Mucosa of gallbladder (tissue), 1 donor: ENCODE results near the gene GTPBP1. TPM values are rescaled to one million over a fixed set of nuclear protein-coding genes. Genes with fewer than 3 reads are reported as not detected.

Source experiments
- DNase-seq: peaks from one replicate; pipeline ENCODE4 v3.0.0-alpha.2; 2020; ENCODE audit warnings: low spot score
- total RNA-seq: library from RNA; stranded (reverse); gene quantifications from one replicate; pipeline ENCODE4 v1.2.1, GENCODE V29; 2021
- donor health status: DM: no; HTN: no; CAD: no.

Gene GTPBP1
- total RNA-seq, result 67.1 TPM

DNA sequence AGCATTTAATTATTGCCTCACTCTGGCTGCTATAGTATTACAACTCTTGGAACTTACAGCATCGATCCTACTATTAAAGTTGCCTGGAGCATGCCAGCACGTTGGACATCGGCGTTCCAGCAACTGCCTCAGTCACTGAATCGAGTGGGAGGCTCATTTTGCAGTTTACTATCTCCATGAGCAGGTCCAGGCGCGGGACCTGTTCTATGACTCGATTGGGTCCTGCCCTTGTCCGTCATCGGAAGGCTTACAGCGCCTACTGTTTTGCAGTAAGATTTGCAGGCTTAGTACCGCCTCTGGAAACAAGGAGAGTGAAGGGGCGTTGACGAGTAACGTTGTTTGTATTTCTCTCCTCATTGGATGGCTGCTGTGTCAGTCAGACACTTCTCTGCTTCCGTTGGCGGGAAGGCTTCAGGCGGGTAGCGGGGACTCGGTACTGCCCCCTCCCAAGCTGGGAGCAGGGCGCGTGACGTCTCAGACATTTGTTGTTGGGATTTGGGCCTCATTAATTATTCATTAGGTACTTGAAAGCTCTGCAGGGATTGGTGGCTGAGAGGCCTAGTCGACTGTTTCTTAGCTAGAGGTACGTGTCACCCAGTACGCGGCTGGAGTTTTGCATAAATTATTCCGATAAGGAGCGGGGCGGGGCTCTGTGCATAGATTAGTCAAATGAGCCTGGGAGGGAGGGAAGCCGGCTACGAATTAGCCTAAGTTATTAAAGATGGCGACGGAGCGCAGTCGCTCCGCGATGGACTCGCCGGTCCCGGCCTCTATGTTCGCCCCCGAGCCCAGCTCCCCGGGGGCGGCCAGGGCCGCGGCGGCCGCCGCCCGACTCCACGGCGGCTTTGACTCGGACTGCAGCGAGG, at the start of gene GTPBP1:
Gene GTPBP1 (plus strand): TSS at position 710 of the 866 bp plus-strand sequence. CDS start 12 bp downstream, at position 722.
- DNase-seq, result peak; percentile 100

DNA sequence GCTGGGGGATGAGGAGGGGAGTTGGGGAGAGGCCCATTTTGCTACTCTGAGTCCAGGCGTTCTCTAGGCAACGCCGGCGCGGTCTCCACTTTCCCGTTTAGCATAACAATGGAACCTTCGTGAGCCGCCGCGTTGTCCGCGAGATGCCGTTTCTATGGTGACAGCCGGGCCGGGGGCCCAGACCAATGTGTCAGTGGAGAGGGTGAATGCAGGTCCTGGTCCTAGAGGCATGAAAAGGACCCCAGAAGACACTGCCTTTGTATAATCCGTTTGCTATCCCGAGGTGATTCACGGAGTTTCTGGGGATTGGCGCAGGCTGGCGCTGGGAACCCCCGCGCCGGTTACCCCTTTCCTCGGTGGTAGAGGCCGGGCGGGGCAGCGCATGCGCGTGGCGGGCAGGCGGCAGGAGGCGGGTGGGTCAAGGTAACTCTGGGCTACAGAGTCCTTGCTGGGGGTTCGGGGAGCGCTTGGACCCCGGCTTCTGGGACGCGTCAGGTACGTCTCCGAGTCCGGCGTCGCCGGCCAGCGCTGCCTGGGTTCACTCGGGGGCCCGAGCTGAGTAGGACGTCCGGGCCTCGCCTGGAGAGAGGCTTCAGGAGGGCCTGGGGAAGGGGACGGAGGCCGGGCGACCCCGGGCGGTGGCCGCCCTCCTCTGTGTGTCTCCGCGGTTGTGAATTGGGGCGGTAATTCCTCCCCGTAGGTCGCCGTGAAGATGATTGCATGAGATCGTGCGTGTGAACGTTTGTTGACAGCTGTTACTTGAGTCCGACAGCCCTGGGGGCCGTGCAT, 49.3 kb upstream of the GTPBP1 start, which contains the start of the genes CBY1 and FAM227A:
Gene CBY1 (plus strand): TSS at position 383 of the 789 bp plus-strand sequence. CDS start 11,417 bp downstream, outside the sequence.
Gene FAM227A (minus strand): TSS at position 137 of the 789 bp plus-strand sequence. CDS start 6,224 bp downstream, outside the sequence.
- peak; percentile 86 for DNase-seq

DNA sequence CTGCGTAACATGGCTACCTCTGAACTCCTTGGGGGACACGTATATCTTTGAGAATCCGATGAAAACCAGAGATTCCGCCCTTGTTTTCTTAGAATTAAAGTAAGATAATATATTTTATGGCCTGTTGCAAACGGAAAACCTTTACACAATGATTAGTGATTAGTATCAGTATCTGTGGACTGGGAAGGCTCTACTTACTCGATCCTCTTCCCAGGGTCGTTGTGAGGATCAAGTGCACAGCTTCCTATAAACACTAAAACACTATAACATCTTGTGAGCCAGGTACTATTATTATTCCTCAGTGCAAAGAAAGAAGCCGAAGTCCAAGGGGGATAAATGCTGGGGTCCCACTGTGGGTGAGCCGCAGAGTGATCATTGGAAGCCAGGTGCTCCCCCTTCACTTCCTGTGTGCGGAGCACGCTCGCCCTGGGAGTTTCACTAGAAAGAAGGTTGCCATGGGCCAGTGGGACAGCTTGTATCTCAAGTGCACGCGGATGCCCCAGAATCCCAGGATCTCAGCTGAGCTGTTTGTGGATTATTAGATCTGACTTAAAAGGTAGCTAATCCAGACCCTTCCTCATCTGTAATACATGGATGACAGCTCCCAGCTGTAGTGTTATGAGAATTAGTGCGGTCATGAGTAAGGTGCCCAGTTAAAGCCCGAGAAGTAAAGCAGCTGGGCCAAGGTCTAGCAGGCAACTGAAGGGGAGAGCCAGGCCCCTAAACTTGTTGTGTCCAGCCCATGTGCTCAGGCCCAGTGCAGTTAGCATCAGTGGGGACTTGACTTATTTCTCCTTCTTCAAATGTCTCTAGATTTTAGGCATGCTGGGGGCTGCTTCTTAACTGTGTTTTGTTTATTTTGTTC, 48.5 kb upstream of the GTPBP1 start:
- DNase-seq, result no peak

DNA sequence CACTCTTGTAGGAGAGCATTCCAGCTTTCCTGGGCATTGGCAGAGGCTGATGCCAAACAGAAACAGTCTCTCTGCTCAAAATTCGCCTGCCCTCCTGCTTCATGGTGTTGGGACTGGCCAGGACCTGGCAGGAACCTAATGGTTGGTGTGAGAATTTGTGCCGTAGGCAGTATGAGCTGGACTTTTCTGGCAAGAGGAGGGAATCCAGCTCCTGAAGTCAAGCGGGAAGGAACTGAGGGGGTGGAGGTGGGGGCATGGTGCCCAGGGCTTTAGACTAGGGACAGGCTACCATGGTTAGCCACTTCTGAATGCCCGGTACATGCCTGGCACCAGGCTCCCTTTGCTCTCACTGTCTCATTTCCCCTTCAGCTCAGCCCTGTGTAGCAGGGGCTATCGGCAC, 30.9 kb upstream of the GTPBP1 start:
- no peak for DNase-seq

DNA sequence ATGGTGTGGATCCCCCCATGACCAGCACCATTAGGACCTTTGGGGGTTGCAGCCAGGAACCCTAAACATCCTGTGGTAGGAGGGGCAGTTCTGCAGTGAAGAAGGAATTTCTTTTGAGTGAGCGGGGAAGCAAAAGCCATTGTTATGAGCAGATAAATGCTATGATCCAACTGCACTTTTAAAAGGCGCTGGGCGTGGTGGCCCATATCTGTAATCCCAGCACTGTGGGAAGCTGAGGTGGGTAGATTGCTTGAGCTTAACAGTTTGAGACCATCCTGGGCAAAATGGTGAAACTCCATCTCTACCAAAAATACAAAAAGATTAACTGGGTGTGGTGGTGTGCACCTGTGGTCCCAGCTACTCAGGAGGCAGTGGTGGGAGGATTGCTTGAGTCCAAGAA, 29.9 kb upstream of the GTPBP1 start:
- no peak for DNase-seq

DNA sequence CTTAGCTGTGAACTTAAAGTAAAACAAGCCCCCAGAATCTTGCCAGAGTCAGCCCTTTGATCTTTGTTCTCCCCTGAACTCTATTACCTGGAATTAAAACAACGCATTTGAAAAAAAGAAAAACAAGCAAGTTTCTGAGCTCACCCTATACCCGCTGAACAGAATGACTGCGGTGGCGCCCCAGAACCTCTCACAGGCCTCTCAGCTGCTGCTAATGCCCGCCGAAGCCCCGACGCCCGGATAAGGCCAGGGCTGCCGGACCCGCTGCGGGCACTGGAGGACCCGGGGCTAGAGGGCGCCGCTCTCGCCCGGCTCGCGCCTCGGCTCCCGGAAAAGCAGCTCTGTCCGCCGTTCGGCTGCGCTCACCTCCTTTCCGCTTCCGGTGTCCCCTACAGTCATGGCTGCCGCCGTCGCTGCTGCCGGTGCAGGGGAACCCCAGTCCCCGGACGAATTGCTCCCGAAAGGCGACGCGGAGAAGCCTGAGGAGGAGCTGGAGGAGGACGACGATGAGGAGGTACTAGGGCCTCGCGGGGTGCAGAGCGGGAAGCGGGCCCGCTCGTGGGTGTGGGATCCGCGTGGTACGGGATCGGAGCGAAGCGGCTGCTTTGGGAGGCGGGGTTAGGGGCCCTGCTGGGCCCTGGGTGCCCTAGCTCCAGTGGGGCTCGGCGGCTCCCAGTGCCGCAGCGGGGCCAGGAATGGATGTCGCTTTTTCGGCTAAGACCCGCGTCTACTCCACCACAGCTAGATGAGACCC, 24.0 kb upstream of the GTPBP1 start, which contains the start of gene TOMM22:
Gene TOMM22 (plus strand): TSS at position 376 of the 754 bp plus-strand sequence. CDS start 22 bp downstream, at position 398.
- DNase-seq, result peak; percentile 90

DNA sequence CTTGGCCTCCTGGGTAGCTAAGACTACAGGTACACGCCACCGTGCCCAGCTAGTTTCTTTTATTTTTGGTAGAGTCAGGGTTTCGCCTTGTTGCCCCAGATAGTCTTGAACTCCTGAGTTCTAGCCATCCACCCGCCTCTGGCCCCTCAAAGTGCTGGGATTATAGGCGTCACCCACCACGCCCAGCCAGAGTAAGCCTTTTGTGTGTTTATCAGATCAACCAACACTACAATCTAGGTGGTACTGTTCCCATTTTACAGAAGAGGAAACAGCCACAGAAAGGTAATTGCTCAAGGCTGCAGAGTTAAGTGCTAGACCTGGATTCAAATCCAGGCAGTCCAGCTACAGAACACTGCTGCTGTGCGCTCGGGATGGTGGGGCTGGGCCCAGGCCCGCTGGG, 20.8 kb upstream of the GTPBP1 start:
- no peak for DNase-seq

DNA sequence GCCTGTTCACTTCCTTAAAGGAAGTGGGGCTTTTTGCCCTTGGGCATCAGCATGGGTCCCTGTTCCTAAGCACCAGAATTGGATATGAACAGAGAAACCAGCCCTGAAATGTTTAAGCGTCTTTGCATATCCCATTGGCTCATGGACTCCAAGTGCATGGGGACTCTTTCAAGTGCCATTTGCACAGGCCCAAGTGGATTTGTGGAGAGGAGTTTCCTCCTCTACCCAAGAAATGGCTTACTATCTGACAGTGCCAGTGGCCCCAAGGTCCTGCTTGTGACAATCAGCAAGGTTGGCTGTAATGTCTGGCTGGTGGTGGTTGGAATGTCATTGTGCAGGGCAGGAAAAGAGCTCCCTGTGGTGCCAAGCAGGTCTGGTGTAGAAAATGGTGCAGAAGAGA, 20.0 kb upstream of the GTPBP1 start:
- no peak for DNase-seq

DNA sequence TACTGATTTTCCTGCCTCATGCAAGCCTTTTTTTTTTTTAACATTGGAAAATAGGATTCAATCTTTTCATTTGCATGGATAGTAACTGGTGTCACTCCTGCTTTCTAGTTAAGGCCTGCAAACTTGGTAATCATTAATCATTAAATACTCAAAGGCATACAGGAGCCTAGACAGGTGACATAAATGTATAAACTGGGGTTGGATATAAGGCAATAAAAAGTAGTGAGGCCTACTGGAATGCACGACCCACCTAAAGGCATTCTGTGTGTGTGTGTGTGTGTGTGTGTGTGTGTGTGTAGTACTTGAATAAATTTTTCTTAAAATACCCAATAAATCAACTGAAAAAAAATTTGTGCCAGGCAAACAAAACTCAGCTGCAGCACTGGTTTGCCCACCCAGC, 16.1 kb upstream of the GTPBP1 start:
- no peak for DNase-seq

DNA sequence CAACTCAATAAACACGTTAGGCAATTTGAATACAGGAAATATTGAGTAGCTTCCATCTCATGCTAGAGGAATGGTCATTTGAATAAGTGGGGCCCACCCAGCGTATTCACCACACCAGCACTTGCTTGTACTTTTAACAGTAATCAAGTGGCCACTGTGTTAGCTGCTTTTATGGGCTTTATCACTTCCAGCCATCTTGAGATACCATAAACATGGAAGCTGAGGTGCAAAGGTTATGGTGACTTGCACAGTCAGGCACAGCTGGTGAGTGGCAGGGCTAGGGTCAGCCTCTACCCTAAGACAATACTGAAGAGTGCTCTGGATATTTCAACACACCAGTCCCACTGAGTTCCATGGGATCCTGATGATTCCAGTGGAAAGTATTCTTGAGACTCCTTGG, 11.7 kb upstream of the GTPBP1 start:
- DNase-seq, result no peak

DNA sequence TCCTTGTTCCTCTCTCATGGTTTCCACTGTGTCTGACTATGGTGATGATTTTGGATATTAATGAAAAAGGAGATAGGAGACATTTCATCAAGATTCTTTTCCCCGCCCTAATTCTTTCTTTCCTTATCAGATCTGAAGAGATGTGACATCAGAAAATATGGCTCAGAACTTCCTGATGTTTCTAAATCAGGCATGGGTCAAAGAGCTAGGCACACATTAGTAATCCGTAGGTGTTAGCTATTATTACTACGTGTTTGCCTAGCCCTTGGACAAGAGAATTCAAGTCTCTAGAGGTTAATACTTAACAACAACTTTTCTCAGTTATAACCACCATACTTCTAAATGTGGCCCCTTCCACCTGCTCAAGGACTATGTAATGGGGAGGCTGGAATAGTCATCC, 10.8 kb upstream of the GTPBP1 start:
- DNase-seq, result no peak

DNA sequence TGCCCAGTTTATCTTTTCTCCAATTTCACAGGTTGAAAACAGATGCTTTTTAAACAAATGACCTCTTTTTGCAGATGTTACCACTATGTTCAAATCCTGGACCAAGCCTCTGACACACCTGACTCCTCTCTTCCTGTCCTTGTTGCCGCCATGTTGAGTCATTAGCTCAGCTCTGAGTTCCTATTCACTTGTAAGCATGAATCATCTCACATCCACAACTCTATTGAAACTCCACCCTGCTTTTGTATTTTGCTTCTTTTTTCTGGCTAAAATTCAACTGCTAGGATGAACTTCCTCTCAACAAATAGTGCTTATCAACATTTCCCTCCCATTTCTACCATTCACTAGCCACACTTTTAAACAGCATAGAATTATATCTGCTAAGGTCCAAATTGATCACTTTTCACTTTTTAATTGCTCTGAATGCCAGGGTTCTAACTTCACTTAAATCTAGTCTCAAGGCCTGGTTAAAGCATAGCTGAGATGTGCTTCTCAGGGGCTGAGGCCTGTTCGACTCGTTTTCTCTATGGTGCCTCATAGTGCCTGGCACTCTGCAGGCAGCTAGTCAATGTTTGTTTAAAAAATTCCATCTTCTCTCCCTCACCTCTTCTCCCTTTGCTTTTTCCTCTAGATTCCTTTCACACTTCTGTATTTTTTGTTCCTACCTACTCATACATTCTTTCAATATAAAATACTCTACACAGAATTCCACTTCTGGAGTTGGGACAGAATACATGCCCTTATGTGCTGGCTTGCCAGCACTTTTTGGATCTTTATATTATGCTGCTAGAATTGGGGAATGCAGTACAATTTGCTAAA, 8.9 kb upstream of the GTPBP1 start:
- DNase-seq, result no peak

DNA sequence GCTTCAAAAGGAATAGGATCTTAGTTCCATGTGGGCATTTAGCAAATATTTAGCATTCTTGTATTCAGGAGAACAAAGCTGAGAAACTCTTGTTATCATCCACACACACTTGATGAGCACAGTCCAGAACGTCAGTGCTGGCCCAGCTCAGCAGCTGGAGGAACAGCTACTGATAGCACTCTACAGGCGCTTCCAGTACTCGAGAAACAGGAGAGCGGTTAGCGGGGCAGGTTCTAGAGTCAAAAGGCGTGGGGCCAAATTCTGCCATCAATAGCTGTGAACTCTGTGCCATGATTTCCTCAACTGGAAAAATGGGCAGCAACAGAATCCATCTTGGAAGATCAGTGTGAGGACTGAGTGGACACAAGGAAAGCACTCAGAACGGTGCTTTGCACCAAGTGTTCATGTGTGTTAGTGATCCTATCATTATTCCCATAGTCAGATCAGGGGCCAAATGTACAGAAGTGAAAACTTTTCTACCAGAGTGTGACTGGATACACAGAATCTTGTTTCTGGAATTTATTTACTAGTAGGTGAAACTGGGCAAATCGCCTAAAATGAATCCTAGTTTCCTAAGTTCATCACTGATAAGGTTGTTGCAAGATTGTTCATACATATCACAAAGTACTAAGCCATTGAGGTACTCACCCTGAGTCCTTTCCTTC, 8.2 kb upstream of the GTPBP1 start:
- no peak for DNase-seq

DNA sequence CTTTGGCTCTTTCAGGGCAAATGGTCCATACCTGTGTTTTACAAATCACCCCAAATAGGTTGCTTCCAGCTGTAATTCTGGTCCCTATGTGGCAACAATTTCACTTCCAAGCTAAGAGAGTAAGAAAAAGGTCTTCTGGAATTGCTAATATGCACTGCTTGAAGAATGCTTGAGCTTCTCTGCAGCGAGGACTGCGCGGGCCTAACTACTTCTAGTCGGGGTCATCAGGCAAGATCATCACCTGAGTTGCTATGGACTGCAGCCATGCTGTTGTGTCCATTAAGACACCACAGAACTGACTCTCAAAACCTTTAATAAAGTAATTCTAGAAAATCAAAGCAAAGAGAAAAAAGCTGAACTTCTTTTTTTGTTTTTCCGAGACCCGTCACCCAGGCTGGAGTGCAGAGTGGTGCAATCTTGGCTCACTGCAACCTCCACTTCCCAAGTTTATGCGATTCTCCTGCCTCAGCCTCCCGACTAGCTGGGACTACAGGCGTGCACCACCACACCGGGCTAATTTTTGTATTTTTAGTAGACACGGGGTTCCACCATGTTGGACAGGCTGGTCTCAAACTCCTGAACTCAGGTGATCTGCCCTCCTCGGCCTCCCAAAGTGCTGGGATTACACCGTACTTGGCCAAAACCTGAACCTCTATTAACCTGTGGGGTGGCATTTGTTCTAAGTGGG, 7.2 kb upstream of the GTPBP1 start:
- DNase-seq, result no peak

DNA sequence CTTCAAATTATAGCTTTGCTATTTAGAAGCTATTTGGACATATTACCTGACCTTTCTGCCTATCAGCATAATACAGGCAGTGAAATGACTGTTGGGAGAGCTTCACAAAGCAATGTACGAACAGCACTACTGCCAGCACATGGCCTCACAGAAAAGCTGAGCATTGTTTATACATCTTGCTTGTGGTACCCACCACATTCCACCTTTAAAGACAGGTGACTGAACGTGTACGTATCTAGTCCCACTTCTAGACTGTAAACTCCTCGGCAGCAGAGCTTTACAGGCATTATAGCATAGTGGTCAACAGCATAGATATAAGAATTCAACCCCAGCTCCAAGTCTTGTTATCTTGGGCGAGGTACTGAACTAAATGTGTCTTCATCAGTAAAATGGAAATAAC, 6.6 kb upstream of the GTPBP1 start:
- DNase-seq, result no peak

DNA sequence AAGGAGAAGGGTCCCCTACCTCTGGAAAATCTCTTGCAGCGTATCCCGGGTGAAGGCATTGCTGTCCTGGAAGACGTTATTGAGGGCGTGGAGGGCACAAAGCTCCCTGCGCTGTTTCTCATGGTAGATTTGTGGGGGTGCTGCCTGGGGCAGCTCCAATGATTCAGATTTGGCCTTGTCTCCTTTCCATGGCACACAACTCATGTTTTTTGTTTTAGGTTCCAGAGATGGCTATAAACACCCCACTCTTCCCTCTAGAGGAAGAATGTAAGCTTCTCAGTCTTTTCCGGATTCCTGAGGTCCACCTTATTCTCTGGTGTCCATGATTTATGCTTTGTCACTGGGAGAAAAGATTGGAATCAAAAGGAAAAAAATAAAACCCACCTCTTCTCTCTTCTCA, 6.0 kb upstream of the GTPBP1 start:
- no peak for DNase-seq

DNA sequence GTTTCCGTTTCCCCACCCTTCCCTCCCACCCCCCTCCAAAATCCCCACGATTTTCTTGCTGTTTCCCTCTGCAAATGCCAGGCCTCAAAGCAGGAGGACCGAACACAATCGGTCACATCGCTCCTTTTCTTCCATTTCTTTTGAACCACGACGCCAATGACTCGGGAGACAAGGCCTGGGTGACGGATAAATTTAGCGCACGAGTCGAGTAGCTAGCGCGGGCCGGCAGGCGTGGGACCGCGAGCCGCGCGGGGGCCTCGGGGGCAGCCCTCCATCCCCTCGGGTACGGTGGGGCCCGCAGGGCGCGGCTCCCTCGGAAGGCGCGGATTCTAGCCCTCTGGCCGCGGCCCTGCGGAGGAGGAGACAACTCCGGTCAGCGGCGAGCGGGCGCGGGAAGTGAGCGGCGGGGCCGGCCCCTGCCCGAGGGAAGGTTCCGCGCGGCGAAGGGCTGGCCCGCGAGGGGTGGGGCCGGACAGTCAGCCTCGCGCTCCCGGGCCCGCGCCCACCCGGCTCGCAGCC, 5.4 kb upstream of the GTPBP1 start:
- DNase-seq, result peak; percentile 58
